HCEC 1CT (cell line): Measurements from ENCODE around the gene CTDP1.

ENCODE experiments used
- DNase-seq: peaks from one replicate; pipeline ENCODE4 v3.0.0-alpha.2; 2017

CTDP1 gene

DNA sequence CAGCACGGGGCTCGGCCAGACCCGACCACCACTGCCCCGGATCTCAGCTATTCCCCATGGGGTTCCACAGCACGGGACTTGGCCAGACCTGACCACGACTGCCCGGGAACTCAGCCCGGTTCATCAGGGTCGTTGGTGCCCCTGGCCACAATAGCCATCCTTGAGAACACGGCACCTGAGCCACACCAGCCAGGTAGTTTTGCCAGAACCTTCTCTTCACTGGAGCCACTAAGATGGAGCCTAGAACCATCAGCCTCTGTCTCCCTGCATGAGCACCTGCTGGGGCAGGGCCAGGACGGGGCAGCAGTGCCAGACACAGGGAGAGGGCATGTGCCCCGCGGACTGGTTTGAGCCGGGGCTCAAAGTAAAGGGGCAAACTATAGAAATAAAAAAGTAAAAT is 106.7 kb downstream of the CTDP1 start:
- no peak for DNase-seq

DNA sequence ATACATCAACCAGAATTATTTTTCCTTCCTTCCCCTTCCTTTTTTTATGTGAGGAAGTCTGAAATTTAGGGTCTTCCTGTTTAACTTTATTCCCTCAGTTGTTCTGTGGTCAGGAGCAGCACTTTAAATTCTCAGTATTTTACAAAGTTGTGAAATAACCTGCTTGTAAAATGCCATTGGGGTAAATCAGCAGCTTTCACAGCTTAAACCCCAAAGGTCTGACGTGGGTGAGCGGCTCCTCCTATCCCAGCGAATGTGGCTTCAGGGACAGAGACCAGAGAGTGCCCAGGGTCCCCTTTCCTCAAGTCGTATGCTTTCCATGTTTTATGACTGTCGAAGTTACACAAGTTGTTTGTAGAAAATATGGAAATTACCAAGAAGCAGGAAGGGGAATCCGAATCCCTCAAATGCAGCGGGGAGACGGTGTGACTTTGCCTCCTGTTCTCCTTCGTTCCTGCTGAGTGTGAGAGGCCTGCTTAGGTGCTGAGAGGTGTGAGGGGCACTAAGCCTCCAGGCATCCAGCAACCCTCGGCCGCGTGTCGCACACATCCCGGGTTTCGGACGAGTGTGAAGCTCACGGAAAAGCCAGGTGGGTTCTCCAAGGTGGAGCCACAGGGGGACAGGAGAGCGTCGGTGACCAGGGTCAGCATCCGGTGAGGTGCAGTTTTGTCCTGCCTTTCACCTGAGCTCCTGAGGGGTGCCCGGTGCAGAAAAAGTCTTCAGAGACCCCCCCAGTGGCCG is 107.4 kb downstream of the CTDP1 start:
- peak; percentile 51 for DNase-seq

DNA sequence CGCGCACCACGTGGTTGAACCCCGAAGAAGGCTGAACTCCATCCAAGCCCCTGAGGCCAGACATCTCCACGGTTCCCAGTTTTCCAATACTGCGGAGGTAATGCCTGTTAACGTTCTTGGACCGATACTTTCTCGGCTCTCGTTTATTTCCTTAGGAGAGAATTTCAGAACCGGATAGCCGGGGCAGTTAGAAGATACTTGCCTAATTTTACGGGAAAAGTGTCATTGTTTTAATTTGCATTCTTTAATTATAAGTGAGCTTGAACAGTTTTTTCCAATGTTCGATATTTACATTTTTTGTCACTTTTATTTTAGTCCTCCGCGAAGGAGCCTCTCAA is 107.9 kb downstream of the CTDP1 start:
- no peak for DNase-seq

DNA sequence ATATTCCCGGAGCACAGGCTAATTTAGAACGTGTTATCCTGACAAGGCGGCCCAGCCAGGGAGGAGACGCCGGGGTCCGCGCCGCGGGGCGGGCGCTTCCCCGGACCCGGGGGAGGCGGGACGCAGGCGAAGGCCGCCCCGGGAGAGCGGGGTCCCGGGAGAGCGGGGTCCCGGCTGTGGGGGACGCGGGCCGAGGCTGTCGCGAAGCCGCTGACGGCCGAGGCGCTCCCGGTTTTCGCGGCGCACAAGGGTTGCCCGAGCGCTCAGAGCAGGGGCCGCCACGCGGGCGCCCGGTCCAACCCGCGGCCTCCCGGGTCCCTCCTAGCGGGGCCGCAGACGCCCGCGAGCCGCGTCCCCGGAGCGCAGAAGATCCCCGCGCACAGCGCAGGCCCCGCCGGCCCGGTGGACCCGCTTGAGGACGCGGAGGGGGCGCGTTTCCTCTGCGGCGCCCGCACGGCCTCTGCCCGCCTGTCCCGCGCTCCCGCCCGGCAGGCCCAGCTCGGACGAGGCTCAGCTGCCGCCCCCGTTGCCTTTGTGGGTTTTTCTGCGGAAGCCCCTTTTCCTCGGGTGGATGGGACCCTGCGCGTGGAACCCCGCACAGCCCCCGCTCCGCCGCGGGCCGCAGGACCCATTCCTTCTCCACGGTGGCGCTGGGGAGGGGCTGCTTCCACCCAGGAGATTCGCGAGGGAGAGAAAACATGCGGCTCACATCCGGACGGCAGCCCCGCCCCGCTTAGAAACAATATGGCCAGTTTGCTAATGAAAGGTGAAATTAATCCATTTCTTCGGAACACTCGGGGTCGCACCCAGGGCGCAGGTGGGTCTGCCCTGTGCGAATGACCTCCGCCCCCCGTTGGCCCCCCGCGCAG is 108.5 kb downstream of the CTDP1 start:
- DNase-seq, result no peak

DNA sequence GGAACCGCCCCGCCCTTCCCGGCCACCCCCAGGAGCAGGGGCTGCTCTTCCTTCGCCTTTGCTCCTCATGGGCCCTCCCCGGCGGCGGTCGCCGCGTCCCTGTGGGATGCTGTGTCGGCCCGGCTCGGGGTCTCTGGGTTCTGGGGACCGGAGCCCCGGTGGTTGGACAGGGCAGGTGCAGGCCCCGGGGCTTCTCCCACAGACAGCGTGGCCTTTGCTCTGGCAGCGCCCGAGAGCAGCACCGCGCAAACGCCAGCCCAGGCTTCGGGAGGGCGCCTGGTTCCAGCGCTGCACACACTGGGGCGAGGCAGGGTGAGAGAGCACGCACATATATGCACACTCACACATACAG is 109.1 kb downstream of the CTDP1 start:
- no peak for DNase-seq

DNA sequence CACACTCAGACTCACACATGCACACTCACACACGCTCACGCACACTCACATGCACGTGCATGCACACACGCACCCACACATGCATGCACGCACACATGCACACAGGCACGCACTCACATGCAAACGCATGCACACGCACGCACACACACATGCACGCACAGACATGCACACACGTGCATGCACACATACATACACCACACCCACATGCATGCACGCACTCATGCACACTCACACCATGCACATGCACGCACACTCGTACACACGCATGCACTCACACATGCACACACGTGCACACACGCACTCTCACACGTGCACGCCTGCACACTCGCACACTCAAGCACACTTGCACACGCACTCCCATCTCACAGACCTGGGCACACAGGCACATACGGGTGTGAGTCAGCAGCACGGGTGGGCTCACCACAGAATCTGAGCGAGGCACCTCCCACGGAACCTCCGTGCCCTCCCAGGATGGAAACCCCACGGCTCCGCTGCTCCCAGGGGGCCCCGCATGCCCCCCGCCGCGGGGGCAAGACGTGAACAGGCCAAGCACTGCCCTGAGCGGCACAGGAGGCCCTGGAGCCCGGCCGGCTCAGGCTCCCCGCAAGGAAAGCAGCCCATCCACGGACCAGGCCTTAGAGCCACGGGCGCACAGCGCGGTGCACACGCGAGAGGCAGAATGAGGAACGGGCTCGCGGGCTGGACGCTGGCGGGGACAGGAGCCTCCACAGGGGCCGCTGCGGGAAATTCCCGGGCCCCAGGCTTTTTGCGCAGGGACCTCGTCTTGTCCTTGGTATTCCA is 109.7 kb downstream of the CTDP1 start:
- DNase-seq, result no peak

DNA sequence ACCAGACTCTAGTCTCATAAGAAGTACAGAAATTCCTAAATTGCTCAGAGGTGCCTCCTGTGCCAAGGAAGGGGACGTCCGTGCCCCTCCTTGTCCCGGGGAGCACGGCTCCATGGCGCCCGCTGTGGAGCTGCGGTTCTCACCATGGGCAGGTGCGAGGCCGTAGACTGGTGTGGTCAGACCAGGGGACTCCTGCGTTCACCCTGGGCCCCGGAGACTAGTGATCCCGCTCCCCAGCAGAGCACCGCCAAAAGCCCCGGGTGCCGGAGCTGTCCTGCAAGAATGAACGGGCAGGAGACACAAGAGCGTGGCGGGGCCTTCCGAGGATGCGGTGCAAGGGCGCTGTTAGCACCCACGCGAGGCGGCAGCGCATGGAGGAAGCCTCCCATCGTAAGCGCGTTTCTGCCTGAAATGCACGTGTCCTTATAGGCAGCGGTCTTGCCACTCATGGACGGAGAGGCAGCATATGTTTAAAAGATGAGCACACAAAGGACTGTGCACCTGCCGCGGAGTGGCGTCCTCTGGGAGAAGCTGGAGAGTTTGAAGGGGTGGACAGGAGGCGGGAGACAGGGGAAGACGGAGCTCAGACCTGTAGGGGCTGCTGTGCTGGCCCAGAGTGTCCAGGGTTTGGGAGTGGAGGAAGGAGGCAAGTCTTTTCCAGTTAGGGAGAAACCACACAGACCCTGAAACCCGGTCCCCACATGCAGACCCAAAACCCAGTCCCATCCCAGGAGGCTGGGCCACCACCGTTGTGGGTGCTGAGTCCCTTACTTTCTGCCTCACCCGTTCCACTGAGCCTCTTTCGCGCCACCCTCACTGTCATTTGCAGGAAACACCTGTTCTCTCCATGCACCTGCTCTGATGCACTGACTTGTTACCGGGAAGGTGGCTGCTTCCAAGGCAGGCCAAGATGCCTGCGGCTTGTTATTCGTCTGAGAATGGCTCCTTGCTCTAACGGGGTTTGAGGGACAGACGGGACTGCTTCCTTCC is 110.6 kb downstream of the CTDP1 start:
- DNase-seq, result no peak

DNA sequence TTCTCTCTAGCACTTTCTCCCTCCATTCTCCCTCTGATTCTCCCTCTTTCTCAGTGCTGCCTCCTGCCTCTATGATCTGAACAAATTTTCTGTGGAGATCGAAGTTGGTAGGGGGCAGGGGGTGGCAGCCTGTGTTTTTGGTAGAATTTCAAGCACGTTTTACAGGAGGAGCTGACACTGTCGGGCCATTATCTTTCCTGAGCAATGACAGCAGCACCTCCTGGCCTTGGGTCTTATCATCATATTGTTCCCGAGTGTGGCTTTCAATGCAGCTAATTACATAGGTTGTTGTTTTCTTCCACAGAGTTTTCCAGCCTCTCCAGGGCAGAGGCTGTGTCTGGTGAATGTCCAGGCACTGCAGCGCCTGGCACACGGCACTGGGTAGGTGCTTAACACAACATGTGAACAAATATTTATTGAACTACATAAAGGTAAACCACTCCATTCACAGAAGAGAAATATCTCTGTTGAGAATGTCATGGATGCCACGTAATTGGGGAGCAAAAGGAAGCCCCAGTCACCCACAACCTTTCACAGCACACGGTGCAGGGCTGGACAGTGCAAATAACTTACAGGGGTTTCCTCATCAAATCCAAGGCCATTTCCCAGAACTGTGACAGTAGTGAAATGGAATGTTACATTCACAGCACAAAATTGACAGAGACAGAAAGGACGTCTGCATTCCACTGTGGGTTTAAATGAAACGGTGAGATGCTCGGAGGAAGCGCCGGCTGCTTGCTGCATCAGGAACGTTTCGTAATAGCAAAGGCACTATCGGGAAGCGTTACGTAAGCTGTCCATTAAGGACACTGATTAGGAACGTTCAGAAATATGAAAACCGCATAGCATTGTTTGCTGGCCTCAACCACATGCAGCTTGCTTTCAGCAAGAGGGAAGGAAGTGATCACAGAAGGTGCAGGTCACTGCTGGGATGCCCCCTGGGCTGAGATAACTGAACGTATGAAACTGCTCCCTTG is 111.7 kb downstream of the CTDP1 start:
- DNase-seq, result peak; percentile 96

DNA sequence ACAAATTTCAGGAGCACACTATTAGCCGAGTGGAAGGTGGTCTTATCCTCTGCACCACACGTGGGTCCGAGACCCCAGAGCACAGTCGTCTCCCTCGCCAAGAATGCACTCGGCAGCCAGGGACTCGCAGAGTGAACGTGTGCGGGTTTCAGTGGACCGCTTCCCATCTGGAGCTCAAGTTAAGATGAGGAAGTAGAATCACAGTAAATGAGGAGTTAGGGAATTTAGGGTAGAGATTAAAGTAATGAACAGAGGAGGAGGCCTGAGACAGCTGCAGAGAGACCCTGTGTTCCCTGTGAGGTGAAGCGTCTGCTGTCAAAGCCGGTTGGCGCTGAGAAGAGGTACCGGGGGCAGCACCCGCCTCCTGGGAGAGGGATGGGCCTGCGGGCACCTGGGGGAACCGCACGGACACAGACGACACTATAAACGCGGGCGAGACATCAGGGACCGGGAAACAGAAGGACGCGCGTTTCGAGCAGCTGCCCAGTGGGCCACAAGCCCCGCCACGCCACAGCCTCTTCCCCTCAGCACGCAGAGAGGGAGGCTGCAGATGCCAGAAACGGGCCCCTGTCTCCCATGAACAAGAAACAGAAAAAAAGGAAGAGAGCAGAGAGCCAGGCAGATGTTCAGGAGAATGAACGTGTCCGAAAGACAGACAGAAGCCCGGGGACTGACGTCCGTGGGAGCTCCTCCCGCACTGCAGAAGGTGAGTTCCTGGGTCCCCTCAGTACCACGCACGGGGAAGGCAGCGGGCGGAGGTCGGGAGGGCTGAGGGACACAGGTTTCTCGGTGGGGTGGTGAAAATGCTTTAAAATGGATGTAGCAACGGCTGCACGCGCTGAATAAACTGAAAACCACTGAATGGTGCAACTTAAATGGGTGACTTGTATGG is 112.7 kb downstream of the CTDP1 start:
- no peak for DNase-seq

DNA sequence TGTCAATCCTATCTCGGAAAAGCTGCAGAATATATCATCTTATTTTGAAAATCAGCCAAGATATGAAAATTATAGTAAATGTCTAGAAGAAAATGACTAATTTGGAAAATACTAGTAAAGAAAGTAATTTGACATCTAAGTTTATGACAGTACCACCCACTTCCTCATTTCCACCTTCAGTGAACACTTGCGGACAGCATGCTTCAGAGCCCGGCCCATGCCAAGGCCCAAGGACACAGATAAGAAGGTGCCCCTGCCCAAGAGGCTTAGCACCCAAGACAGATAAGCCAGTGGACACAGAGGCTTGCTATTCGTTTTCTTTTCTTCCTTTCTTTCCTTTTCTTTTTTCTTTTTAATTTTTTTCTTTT is 113.4 kb downstream of the CTDP1 start:
- no peak for DNase-seq

DNA sequence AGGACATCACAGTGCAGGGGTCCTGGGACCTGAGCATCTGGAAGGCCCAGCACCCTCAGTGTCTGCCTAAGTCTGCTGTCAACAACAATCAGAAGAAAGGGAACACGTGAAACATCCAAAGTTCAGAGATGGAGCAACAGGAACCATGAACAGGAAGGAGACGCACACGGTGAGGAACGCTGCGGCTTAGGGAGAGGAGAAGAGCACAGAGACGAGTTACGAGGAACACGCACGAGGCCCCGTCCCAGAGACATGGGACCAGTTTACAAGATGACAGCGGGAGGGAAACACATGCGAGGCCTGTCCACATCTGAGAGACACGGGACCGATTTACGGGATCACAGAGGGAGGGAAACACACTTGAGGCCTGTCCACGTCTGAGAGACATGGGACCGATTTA is 115.2 kb downstream of the CTDP1 start:
- no peak for DNase-seq

DNA sequence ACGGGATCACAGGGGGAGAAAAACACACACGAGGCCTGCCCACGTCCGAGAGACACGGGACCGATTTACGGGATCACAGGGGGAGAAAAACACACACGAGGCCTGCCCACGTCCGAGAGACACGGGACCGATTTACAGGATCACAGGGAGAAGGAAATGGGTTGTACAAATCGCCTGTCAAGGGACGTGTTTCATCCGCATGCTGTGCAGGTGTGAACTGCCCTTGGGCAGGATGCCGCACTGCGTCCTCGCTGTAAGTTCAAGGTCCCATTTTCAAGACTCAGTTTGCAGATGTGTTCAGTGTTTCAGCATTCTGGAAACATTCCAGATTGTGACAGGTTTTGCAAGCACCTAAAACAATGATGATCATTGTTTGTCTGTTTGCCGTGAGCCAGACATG is 115.8 kb downstream of the CTDP1 start:
- no peak for DNase-seq

DNA sequence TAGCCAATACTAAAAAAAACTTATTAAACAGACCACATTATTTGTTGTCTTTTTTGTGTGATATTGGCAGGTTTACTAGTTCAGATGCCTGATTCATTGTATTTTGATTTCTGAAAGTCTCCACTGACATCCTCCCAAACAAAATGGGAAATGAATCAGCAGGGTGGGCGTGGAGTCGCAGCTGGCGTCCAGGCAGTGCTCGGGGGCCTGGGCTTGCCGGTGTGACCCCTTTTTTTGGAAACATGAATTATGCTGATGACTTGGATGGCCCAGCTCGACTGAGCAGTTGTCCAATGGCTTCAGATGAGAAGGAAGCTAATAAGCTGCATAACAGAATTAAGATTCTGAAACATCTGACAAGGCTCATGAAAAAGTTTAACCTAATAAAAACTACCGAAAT is 116.4 kb downstream of the CTDP1 start:
- no peak for DNase-seq

DNA sequence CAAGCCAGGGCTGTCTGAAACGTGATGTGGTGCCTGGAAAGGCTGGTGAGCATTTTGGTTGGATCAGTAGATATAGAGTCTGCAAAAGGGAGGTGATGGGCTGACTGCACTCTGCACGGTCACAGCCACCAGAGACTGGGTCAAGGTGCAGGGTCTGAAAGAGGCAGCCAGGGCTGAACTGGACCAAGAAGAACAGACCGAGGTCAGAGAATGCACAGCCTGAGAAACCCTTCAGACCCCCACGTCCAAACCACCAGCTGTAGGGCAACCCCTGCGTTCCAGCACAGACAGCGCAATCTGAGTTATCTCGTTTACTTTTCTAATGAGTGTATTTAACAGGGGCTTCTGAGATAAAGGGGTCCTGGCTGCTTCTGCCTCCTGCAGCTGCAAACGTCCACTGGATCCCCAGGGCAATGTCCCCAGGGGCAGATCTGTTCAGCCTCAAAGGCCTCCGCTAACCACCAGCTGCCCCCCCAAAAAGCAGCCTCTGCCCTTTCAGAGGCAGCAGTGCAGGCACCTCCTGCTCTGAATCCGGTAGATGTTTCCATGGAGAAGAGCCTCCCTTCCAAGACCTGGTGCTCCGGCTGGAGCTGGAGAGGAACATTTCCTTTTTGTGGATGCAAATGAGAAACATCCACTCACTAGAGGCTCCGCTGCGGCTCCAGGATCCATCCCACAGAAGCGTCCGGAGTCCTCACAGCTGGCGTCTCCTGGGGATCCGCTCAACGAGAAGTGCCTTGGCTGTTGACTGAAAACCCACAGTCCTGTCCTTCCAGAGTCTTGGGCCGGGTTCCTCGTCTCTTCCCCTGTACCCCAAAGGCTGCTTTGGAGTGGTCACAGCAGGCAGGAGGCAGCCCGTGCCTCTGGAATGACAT is 117.2 kb downstream of the CTDP1 start:
- DNase-seq, result no peak

DNA sequence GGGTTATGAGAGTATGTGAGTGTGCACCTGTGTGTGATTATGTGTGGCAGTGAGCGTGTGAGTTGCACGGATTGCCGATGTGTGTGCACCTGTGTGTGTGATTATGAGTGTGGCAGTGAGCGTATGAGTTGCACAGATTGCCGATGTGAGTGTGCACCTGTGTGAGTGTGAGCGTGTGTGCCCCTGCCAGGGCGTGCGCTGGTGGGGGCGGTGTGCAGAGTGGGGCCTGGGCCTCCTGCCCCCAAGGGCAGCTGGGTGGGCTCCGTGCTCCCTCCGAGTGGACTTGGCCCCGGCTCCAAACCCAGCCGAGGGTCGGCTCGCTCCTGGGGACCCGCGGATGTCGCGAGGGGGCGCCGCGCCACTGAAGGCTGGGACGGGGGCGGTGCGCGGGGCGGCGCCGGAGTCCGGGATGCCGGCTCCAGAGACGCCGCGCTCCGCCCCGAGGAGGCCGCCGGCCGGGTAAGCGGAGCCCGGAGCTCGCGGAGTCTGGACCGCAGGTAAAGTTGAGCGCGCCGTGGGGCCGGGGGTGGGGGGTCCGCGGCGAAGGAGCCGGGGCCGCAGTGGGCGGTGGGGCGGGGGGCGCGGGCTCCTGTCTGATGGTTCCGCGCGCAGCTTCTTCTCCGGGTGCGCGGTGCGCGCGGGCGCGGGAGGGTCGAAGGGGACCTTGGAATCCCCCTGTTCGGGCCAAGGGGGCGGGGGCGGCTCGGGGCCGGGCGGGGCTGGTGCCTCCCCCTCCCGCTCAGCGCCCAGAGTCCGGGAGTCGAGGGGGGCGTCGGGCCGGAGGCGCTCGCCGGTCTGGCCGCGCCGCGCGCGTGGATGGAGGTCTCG is 118.1 kb downstream of the CTDP1 start, which contains the start of gene KCNG2:
TSS of gene KCNG2 (plus strand) at position 421 of the 828 bp plus-strand sequence. CDS start 65,730 bp downstream, outside the sequence.
- DNase-seq, result no peak

DNA sequence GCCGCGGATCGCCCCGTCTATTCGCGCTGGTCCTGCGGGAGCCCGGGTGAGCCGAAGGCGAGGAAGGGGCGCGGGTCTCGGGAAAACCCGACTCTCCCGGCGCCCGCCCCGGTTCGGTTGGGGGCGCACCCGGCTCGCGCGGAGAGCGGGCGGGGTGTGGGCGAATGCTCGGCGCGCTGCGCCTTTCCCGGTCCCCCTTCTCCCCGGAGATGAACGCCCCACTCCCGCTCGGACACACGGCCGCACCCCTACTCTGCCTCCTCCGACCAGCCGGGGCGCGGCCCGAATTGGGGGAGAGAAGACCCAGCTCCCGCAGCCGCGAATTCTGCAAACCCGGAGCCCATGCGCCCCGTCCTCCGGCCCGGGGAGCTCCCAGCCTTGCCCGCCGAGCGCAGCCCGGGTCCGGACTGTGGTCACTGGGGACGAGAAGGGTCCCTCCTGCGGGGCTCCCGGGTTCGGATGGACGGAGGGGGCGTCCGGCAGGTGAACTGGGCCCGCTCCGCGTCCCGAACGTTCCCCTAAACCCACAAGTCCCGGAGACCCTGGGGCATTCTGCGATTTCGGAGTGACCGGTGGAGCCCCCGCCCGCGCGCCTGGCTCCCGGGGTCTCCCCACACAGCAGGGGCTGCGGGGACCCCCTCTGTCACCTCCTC is 118.9 kb downstream of the CTDP1 start:
- DNase-seq, result no peak

DNA sequence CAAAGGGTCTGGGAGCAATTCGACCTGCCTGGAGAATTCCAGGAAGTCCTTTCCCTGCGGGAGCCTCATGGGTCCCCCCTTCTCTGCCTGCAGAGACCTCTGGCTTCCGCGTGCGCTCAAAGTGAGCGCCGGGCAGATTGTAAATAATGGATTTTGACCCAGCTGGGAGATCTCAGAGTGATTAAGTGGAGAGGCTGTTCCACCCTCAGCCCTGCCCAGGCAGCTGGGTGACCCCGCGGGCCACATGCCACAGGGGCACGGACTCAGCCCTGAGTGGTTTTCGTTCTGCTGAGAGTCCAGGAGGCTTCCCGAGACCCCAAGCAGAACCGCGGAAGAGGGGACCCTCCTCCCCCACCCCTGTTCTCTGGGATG is 119.4 kb downstream of the CTDP1 start:
- peak; percentile 27 for DNase-seq
